COR-L47 (cell line): ENCODE data around the gene SNRNP25.
"Not testable (repeated sequence)": the region's sequence is repeated elsewhere in the genome, so short reads cannot be mapped to it uniquely, and the experiment has no call there.

Source experiments
- DNase-seq: peaks from one replicate; lab custom pipeline; 2025; lab: John Stamatoyannopoulos, UW

The SNRNP25 gene

GRCh38 chr16:42069-42457 lies 11.6 kb upstream of the SNRNP25 start:
- no peak for DNase-seq

DNA sequence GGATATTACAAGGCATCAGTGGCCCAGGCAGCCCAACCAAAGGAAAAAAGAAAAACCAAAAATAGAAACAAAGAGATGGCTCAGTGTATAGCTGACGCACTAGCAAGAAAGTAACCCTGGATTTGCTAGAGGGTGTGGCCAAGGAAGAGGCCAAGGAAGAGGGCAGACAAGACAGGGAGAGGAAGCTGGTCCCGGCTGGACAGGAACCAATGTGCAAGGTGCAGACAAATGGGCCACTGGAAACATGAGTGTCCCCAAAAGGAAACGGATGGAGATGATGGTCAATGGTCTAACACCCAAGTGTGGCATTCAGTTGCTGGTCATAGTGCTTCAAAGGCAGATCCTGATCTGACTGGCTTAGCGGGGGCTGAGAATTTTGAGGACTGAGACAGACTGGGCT lies 10.9 kb upstream of the SNRNP25 start:
- no peak for DNase-seq

DNA sequence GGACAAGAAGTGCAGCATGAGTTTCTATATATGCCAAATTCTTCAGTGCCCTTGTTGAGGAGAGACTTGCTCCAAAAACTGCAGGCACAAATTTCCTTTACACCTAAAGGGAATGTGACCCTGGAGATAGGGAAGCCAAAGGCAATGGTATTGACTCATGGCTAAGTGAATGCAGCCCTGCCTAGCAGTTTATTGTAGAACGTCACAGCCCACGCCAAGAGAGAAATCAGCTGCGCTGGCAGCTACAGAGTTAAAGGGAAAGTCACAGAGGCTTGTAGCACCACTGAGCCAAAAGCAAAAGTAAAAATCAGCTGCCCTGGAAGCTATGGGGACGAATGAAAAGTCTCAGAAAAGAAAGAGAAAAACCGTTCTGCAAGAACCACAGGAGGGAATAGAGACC lies 10.3 kb upstream of the SNRNP25 start:
- DNase-seq = no peak

DNA sequence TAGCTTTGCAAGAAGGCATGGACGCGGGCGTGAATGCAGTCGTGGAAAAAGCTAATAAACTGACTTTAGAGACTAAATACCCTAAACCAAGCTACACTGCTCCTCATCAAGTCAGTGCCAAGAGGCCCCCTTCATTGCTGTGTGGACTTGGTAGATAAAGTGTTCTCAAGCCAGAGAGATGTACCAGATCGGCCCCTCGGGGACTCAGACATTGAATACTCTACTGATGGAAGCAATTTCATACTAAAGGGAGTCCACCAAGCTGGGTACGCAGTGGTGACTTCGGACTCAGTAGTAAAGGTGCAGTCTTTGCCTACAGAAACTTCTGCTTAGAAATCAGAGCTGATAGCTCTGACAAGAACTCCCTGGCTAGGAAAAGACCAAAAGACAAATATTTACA lies 9.0 kb upstream of the SNRNP25 start:
- DNase-seq = no peak

DNA sequence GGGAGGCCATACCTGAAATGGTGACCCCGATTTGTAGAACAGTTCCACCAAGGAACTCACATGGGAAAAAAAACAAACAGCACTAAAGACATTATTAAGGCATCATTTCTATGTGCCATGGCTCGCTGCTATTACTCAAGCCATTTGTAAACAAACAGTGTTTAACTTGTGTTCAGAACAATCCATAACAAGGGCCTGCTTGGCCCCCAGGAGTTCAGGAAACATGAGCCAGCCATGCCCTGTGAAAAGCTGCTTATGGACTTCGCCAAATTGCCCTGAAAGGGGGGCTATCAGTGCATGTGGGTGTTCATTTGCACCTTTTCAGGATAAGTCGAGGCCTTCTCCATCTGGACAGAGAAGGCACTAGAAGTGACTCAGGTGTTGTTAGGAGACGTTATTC lies 8.2 kb upstream of the SNRNP25 start:
- DNase-seq = no peak

GRCh38 chr16:46510-46909 lies 7.1 kb upstream of the SNRNP25 start:
- not testable (repeated sequence) for DNase-seq

GRCh38 chr16:47234-47633 lies 6.4 kb upstream of the SNRNP25 start:
- DNase-seq = no peak

- no peak for DNase-seq
Observed at GRCh38 chr16:50769-51591, 2.6 kb upstream of the SNRNP25 start.

DNA sequence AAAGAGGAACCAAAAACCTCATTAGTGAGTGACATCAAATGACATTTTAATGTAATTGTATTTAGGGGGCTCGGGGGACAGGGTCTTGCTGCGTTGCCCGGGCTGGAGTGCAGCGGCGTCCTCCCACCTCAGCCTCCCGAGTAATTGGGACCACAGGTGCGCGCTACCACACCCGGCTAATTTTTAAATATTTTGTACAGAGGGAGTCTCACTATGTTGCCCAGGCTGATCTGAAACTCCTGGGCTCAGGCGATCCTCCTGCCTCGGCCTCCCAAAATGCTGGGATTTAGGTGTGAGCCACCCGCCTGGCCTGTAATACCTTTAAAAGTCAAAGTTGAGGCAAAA lies 581 bp downstream of the SNRNP25 start:
- DNase-seq = no peak

DNA sequence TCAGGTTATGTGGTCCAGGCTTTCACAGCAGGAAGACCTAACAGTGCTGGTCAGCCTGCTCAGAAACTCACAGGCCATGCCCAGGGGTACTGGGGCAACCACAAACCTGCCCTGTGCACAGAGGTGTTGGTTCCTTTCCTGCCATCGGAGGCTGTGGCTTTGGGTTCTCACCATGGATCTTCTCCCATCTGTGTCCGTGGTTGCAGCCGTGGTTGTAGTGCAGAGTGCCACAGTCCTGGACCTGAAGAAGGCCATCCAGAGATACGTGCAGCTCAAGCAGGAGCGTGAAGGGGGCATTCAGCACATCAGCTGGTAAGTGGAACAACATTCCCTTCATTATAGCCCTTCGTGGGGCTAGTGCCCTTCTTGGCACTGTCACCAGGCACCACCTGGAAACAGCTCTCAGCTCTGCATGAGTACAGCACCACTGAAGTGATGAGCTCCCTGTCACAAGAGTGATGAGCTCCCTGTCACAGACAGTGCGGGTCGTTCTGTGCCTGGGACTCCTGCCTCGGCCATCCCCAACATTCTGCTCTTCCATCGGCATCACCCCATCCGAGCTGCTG lies 2.0 kb downstream of the SNRNP25 start:
- DNase-seq = no peak

- no peak for DNase-seq
Observed at GRCh38 chr16:56231-56927, 2.8 kb downstream of the SNRNP25 start.

- DNase-seq = no peak
Observed at GRCh38 chr16:57711-58110, 4.1 kb downstream of the SNRNP25 start.

GRCh38 chr16:58491-59439 lies 5.1 kb downstream of the SNRNP25 start:
- DNase-seq = no peak

DNA sequence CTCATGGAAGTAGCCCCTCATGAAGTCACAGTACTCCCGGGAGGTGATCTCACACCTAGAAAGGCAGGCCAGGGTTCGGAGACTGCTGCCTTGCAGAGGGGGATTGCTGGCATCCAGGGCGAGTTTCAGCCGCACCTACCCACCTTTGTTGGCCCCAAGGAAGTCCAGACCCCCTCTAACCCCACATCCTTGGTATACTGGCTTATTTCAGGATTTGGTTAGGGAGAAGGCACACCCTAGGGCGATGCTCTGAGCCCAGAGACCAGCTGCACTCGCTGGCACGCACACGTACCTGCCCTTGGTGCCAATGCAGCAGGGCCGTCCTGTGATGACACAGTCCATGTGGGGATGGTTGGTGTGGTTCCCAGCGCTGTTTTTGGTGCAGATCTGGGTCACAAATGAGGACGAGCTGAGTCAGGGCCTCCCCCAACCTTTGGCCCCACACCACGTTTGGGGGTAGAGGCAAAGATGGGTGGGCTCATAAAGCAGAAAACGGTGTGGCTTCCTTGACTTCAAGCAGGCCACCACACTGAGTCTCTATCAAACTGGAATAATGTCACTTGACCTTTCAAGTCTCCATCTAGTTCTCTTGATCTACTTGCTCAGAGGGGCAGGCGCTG lies 5.9 kb downstream of the SNRNP25 start:
- no peak for DNase-seq

DNA sequence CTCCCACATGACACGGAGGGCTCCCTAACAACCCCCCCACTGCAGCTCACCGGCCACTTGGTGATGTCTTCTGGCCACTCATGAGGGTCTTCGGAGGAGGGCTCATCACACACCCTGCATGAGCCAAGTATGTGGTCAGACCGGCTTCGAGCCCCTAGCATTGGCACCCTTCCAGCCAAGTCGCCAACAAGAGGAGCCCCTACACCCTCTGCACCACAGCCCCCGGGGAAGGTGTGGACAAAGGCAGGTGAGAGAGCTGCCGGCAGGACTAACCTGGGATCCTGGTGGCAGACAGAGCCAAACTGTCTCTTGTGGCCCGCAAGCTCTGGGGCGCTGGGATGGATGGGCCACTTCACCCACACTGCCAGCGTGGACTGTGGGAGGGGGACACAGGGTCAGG lies 6.5 kb downstream of the SNRNP25 start:
- no peak for DNase-seq

GRCh38 chr16:60929-61878 lies 7.6 kb downstream of the SNRNP25 start:
- DNase-seq = no peak

DNA sequence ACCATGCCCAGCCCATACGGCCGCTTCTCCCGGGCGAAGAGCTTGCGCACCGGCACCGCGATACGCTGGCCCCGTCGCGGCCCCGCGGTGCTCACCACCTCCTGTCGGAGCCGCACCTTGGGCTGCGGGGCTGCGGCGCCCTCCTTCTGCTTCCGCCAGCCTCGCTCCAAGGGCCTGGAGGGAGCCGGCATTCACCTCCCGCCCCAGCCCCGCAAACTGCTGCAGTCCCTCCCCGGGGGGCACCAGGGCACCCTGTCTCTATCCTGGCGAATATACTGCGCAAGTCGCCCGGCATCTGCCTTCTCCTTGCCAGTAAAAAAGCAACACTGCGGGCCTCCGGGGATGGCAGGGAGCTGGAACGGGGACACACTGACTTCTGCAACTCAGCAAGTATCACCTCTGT lies 8.3 kb downstream of the SNRNP25 start:
- no peak for DNase-seq

GRCh38 chr16:62283-62967 lies 8.8 kb downstream of the SNRNP25 start:
- no peak for DNase-seq

DNA sequence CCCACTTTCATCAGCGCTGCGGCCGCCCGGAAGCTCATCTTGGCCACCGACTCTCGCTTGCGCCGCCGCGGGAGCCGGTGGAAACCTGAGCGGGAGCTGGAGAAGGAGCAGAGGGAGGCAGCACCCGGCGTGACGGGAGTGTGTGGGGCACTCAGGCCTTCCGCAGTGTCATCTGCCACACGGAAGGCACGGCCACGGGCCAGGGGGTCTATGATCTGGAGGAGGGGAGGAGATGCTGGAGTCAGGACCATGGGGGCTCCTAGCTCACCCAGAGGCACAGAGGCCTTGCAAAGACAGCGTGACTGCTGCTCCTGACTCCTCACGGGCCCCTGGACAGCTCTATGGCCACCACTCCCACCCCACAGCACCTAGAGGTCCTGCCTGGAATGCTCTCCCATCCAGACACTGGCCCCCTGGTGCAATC lies 9.4 kb downstream of the SNRNP25 start:
- no peak for DNase-seq

DNA sequence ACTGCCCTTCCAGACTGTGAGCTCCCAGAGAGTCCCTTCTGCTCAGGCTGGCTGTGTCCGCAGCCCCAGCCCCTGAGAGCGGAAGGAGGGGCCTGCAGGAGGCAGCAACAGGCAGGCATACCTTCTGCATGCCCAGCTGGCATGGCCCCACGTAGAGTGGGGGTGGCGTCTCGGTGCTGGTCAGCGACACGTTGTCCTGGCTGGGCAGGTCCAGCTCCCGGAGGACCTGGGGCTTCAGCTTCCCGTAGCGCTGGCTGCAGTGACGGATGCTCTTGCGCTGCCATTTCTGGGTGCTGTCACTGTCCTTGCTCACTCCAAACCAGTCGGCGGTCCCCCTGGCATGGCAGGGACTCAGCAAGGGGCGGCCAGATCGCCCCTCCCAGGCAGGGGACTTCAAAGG lies 9.8 kb downstream of the SNRNP25 start:
- DNase-seq = no peak
